Pulmonary artery endothelial cell (primary cell): ENCODE results near the gene VGLL2. TPM values are rescaled to one million over a fixed set of nuclear protein-coding genes. Genes with fewer than 3 reads are reported as not detected.

Experiments
- DNase-seq: peaks from one replicate; pipeline ENCODE4 v3.0.0-alpha.2; 2011; ENCODE audit warnings: low read depth, low spot score
- total RNA-seq: library from RNA; depleted of rRNA; stranded (reverse); fragments of >200 nt; gene quantifications from 2 replicates; pipeline ENCODE4 v1.2.3, GENCODE V29; 2014

The VGLL2 gene
- total RNA-seq, 1 donor from 2014 or later, result not detected

- no peak for DNase-seq
These were observed 51.9 kb downstream of the VGLL2 start for GRCh38 chr6:117317261-117317660.

Other genes with a start within 250 kb of the VGLL2 start
- not detected in 2 replicates for gene ROS1, start 160.4 kb downstream of the VGLL2 start, total RNA-seq
- 43.4 and 52.8 TPM in 2 replicates for gene DCBLD1, start 217.1 kb downstream of the VGLL2 start, total RNA-seq